SK-N-SH (cell line): ENCODE measurements around the gene PPY.

Experiments
- CTCF ChIP-seq: fragments of 200-600 bp; sonication (generic); IDR thresholded peaks from 2 replicates; pipeline ENCODE4 v1.6.1; 2017; ENCODE audit warnings: antibody characterized with exemption, mild to moderate bottlenecking, moderate library complexity
- EP300 ChIP-seq, 2 experiments: IDR thresholded peaks; 2 replicates each; pipeline versions ENCODE4 v1.4.0 to v1.6.1; 2012; ENCODE audit warnings: borderline replicate concordance in 1 of 2, low read depth in 1 of 2, low read length in 1 of 2
- FOXM1 ChIP-seq: IDR thresholded peaks from 2 replicates; pipeline ENCODE4 v1.4.0; 2012; ENCODE audit warnings: low read depth, mild to moderate bottlenecking
- NRF1 ChIP-seq: IDR thresholded peaks from 2 replicates; pipeline ENCODE4 v1.6.1; 2012; ENCODE audit warnings: low read depth, mild to moderate bottlenecking, low read length
- RFX5 ChIP-seq: IDR thresholded peaks from 2 replicates; pipeline ENCODE4 v1.6.1; 2012; ENCODE audit warnings: mild to moderate bottlenecking, improper control_type of control experiment, low read length
- USF2 ChIP-seq: fragments of 150-350 bp; IDR thresholded peaks from 2 replicates; pipeline ENCODE4 v1.6.1; 2017; ENCODE audit warnings: antibody characterized with exemption, low read length, low read depth, borderline replicate concordance
- YY1 ChIP-seq: IDR thresholded peaks from 2 replicates; pipeline ENCODE4 v1.4.0; 2012; ENCODE audit warnings: low read depth, mild to moderate bottlenecking
- TF ChIP-seq, protein P1 (sequence below): IDR thresholded peaks from 2 replicates; pipeline ENCODE4 v1.4.0; 2012; ENCODE audit warnings: low read depth, borderline replicate concordance

GRCh38 chr17:43898446-43898845 lies 43.8 kb downstream of the PPY start:
- TF ChIP-seq CTCF (no peak), USF2 (no peak), FOXM1 (no peak), NRF1 (no peak), YY1 (no peak), RFX5 (no peak), EP300 (IDR thresholded peaks at IDR 0.05; ENCODE audit: borderline replicate concordance in 1 of 2, low read depth in 1 of 2, low read length in 1 of 2) (no peak)
- TF ChIP-seq, protein P1, sequence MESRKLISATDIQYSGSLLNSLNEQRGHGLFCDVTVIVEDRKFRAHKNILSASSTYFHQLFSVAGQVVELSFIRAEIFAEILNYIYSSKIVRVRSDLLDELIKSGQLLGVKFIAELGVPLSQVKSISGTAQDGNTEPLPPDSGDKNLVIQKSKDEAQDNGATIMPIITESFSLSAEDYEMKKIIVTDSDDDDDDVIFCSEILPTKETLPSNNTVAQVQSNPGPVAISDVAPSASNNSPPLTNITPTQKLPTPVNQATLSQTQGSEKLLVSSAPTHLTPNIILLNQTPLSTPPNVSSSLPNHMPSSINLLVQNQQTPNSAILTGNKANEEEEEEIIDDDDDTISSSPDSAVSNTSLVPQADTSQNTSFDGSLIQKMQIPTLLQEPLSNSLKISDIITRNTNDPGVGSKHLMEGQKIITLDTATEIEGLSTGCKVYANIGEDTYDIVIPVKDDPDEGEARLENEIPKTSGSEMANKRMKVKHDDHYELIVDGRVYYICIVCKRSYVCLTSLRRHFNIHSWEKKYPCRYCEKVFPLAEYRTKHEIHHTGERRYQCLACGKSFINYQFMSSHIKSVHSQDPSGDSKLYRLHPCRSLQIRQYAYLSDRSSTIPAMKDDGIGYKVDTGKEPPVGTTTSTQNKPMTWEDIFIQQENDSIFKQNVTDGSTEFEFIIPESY: no peak
